ENCODE data around the gene SMG6.
A peak's percentile ranks its signal among the peaks of the same experiment; 100 is the strongest.

Gene SMG6

DNA sequence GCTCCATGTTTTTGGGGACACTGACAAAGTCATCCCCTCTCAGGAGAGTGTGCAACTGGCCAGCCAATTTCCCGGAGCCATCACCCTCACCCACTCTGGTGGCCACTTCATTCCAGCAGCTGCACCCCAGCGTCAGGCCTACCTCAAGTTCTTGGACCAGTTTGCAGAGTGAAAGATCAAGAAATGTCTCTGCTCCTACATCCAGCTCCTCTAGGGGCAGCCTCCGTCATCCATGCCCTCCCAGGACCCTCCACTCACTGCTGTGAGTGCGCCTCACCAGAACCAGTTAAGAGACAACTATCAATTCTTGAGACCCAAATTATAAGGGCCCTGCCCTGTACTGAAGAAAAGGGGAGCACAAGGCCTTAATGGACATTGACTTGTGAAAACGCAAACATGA, 260.7 kb downstream of the SMG6 start:
- H2AK5ac ChIP-seq (ENCODE audit: low read depth, low read length): no peak overlapping the region
- no peak overlapping the region for H3K27ac ChIP-seq (replicated peaks; ENCODE audit: low read length)
- no peak overlapping the region for H3K14ac ChIP-seq (ENCODE audit: low read length)
- H3K9me3 ChIP-seq (replicated peaks in 1 of 2; ENCODE audit: control insufficient read depth in 2 of 2, insufficient read depth in 1 of 2, low read depth in 1 of 2, low read length in 2 of 2): no peaks in the 10 kb centered on the region
- no peak overlapping the region for H4K91ac ChIP-seq (ENCODE audit: low read depth, low read length, poor library complexity)
- no peak overlapping the region for H2BK12ac ChIP-seq (ENCODE audit: low read length)
- H2AFZ ChIP-seq (ENCODE audit: low read length): no peak overlapping the region
- no peak overlapping the region for H2BK120ac ChIP-seq (ENCODE audit: low read depth, low read length)
- no peak overlapping the region for H3K4me2 ChIP-seq (ENCODE audit: insufficient read depth, low read length, poor library complexity, severe bottlenecking)
- H3K9ac ChIP-seq (ENCODE audit: low read depth, low read length, poor library complexity): no peak overlapping the region
- H3K18ac ChIP-seq (ENCODE audit: low read length): no peak overlapping the region
- H3K4me1 ChIP-seq (ENCODE audit: control insufficient read depth in 2 of 2, insufficient read depth in 1 of 2, low read depth in 1 of 2, low read length in 2 of 2): peaks cover 5 to 9% of the 10 kb centered on the region in 2 donors
- no peak for DNase-seq (ENCODE audit: low spot score)
- H3K36me3 ChIP-seq (replicated peaks in 1 of 2; ENCODE audit: control insufficient read depth in 2 of 2, insufficient read depth in 2 of 2, low read length in 2 of 2): peaks cover 12 to 27% of the 10 kb centered on the region in 2 donors
- H3K23ac ChIP-seq (ENCODE audit: low read depth, low read length, poor library complexity): no peak overlapping the region
- peak overlapping the region in 1 of 2 donors; percentile 80 for H3K4me3 ChIP-seq (ENCODE audit: low read length in 2 of 2)
- no peak overlapping the region for H3K4ac ChIP-seq (ENCODE audit: low read length)
- H2BK15ac ChIP-seq (ENCODE audit: low read length): no peak overlapping the region
- H3K79me1 ChIP-seq (ENCODE audit: low read depth, low read length): peaks cover 2% of the 10 kb centered on the region
- WGBS, 2 donors (ENCODE audit: extremely low coverage in 2 of 2, insufficient read length in 2 of 2, insufficient replicate concordance in 1 of 2): no CpG with 5 or more reads among the region's 5 CpGs
- no peak overlapping the region for H2BK5ac ChIP-seq (ENCODE audit: low read length)
- H4K8ac ChIP-seq (ENCODE audit: low read depth, low read length): no peak overlapping the region
- H3K27me3 ChIP-seq (ENCODE audit: control insufficient read depth in 3 of 3, insufficient read depth in 3 of 3, low read depth in 1 of 3, low read length in 3 of 3): peaks cover 0 to under 1% (median 0%) of the 10 kb centered on the region in 3 experiments

DNA sequence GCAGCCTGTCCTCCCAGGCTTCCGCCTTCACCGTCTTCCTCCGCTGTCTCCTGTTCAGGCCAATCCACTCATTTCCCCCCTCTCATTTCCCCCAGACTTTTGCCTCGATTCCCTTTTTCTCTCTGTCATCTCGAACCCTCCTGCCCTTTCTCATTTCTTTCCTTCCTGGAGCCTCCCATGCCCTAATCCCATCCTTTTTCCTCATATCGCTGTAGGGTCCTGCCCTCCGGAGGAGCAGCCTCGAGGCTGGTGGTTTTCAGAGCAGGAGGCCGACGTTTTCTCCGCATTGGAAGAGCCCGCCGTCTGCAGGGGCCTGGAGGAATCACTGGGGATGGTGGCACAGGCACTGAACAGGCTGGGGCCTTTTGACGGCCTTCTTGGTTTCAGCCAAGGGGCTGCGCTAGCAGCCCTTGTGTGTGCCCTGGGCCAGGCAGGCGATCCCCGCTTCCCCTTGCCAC, 261.2 kb downstream of the SMG6 start:
- Histone ChIP-seq H4K91ac (ENCODE audit: low read depth, low read length, poor library complexity) (no peak overlapping the region), H3K23ac (ENCODE audit: low read depth, low read length, poor library complexity) (no peak overlapping the region), H2BK15ac (ENCODE audit: low read length) (no peak overlapping the region), H2BK120ac (ENCODE audit: low read depth, low read length) (no peak overlapping the region), H3K4me2 (ENCODE audit: insufficient read depth, low read length, poor library complexity, severe bottlenecking) (peak overlapping the region; percentile 65), H3K18ac (ENCODE audit: low read length) (no peak overlapping the region), H3K9ac (ENCODE audit: low read depth, low read length, poor library complexity) (peak overlapping the region; percentile 88), H3K4me3 (ENCODE audit: low read length in 2 of 2) (peak overlapping the region; percentile 80 to 82), H2AFZ (ENCODE audit: low read length) (peak overlapping the region; percentile 96), H3K36me3 (replicated peaks in 1 of 2; ENCODE audit: control insufficient read depth in 2 of 2, insufficient read depth in 2 of 2, low read length in 2 of 2) (peaks cover 16 to 30% of the 10 kb centered on the region in 2 donors), H2BK12ac (ENCODE audit: low read length) (no peak overlapping the region), H2AK5ac (ENCODE audit: low read depth, low read length) (no peak overlapping the region), H3K4me1 (ENCODE audit: control insufficient read depth in 2 of 2, insufficient read depth in 1 of 2, low read depth in 1 of 2, low read length in 2 of 2) (peaks cover 5 to 9% of the 10 kb centered on the region in 2 donors), H3K4ac (ENCODE audit: low read length) (no peak overlapping the region), H4K8ac (ENCODE audit: low read depth, low read length) (no peak overlapping the region), H2BK5ac (ENCODE audit: low read length) (peak overlapping the region; percentile 98), H3K27ac (replicated peaks; ENCODE audit: low read length) (peak overlapping the region; percentile 63), H3K27me3 (ENCODE audit: control insufficient read depth in 3 of 3, insufficient read depth in 3 of 3, low read depth in 1 of 3, low read length in 3 of 3) (no peaks in the 10 kb centered on the region), H3K14ac (ENCODE audit: low read length) (no peak overlapping the region), H3K79me1 (ENCODE audit: low read depth, low read length) (peaks cover 2% of the 10 kb centered on the region), H3K9me3 (replicated peaks in 1 of 2; ENCODE audit: control insufficient read depth in 2 of 2, insufficient read depth in 1 of 2, low read depth in 1 of 2, low read length in 2 of 2) (no peaks in the 10 kb centered on the region)
- no peak for DNase-seq (ENCODE audit: low spot score)
- no CpG with 5 or more reads among the region's 17 CpGs for WGBS, 2 donors (ENCODE audit: extremely low coverage in 2 of 2, insufficient read length in 2 of 2, insufficient replicate concordance in 1 of 2)

DNA sequence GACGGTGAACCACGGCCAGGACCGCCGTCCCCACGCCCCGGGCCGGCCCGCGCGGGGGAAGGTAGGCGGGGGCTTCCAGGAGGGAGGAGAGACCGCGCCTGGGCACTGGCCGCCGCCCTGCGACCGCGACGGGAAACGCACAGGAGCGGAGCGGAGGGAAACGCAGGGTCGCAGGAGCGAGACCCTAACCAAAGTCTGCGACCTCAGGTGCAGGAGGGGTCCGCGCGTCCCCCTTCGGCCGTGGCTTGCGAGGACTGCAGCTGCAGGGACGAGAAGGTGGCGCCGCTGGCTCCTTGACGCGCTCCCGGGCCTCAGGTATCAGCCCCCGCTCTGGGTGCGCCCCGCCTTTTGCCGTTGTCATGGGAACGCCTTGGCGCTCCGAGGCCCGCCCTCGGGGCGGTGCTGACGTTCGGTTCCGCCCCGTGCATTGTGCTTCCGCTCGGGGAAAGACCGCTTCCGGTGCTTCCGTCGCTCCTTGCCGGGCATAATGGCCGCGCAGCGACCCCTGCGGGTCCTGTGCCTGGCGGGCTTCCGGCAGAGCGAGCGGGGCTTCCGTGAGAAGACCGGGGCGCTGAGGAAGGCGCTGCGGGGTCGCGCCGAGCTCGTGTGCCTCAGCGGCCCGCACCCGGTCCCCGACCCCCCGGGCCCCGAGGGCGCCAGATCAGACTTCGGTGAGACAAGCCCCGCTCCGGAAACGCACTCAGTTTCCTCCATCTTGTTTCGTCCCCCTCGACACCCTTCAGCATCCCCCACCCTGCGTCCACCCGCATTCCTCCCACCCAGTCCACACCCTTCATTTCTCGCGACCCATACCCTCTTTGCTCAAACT, 261.8 kb downstream of the SMG6 start, which contains the start of gene OVCA2:
OVCA2 (plus strand) TSS at position 462 of the 829 bp plus-strand sequence; CDS start at position 488, 26 bp downstream.
- Histone ChIP-seq H3K4me2 (ENCODE audit: insufficient read depth, low read length, poor library complexity, severe bottlenecking) (peak within 1 kb of the TSS; percentile 85), H3K4ac (ENCODE audit: low read length) (no peak within 1 kb of the TSS), H2BK5ac (ENCODE audit: low read length) (peak within 1 kb of the TSS; percentile 98), H3K79me1 (ENCODE audit: low read depth, low read length) (peaks cover 2% of the 10 kb centered on the region), H2BK15ac (ENCODE audit: low read length) (peak within 1 kb of the TSS; percentile 97), H3K23ac (ENCODE audit: low read depth, low read length, poor library complexity) (peak within 1 kb of the TSS; percentile 95), H3K4me1 (ENCODE audit: control insufficient read depth in 2 of 2, insufficient read depth in 1 of 2, low read depth in 1 of 2, low read length in 2 of 2) (peaks cover 5 to 9% of the 10 kb centered on the region in 2 donors), H3K9ac (ENCODE audit: low read depth, low read length, poor library complexity) (peak within 1 kb of the TSS; percentile 91), H2BK120ac (ENCODE audit: low read depth, low read length) (peak within 1 kb of the TSS; percentile 4), H4K91ac (ENCODE audit: low read depth, low read length, poor library complexity) (peak within 1 kb of the TSS; percentile 19), H2AFZ (ENCODE audit: low read length) (peak within 1 kb of the TSS; percentile 96), H4K8ac (ENCODE audit: low read depth, low read length) (peak within 1 kb of the TSS; percentile 74), H3K4me3 (ENCODE audit: low read length in 2 of 2) (peak within 1 kb of the TSS; percentile 80 to 84), H2AK5ac (ENCODE audit: low read depth, low read length) (peak within 1 kb of the TSS; percentile 1), H3K14ac (ENCODE audit: low read length) (no peak within 1 kb of the TSS), H3K27ac (replicated peaks; ENCODE audit: low read length) (peak within 1 kb of the TSS; percentile 88), H3K9me3 (replicated peaks in 1 of 2; ENCODE audit: control insufficient read depth in 2 of 2, insufficient read depth in 1 of 2, low read depth in 1 of 2, low read length in 2 of 2) (no peaks in the 10 kb centered on the region), H3K36me3 (replicated peaks in 1 of 2; ENCODE audit: control insufficient read depth in 2 of 2, insufficient read depth in 2 of 2, low read length in 2 of 2) (peaks cover 16 to 36% of the 10 kb centered on the region in 2 donors), H3K18ac (ENCODE audit: low read length) (peak within 1 kb of the TSS; percentile 97), H2BK12ac (ENCODE audit: low read length) (peak within 1 kb of the TSS; percentile 69), H3K27me3 (ENCODE audit: control insufficient read depth in 3 of 3, insufficient read depth in 3 of 3, low read depth in 1 of 3, low read length in 3 of 3) (no peaks in the 10 kb centered on the region)
- WGBS, 2 donors (ENCODE audit: extremely low coverage in 2 of 2, insufficient read length in 2 of 2, insufficient replicate concordance in 1 of 2): no CpG with 5 or more reads among the region's 93 CpGs
- DNase-seq (ENCODE audit: low spot score): peak; percentile 96

DNA sequence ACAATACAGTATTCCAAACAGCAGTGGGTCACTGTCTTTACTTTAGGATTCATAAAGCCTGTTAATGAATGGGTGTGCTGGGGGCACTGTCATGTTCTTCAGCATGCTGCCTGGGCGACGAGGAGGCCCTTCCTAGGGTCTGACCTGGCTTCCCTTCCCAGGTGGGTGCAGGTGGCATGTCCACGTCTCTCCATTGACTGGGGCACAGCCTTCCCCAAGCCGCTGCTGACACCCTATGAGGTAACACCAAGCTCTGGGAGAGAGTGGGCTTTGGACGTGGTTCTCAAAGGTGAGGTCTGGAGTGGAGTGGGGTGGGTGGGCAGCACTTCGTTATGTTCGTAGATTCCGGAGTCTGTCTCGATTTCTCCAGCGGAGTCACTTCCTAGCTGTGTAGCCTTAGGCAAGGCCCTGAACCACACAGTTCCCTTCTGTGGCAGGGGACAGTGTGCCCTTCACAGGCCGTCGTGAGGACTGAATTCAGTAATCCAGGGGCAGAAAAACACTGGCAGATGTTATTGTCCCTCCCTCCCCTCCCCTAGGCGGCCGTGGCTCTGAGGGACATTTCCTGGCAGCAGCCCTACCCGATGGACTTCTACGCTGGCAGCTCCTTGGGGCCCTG, 262.5 kb downstream of the SMG6 start:
- no peak overlapping the region for H3K14ac ChIP-seq (ENCODE audit: low read length)
- peak overlapping the region; percentile 97 for H3K18ac ChIP-seq (ENCODE audit: low read length)
- peak overlapping the region; percentile 4 for H2BK120ac ChIP-seq (ENCODE audit: low read depth, low read length)
- no peak overlapping the region for H4K8ac ChIP-seq (ENCODE audit: low read depth, low read length)
- H3K23ac ChIP-seq (ENCODE audit: low read depth, low read length, poor library complexity): no peak overlapping the region
- H4K91ac ChIP-seq (ENCODE audit: low read depth, low read length, poor library complexity): peak overlapping the region; percentile 19
- peak overlapping the region; percentile 85 for H3K4me2 ChIP-seq (ENCODE audit: insufficient read depth, low read length, poor library complexity, severe bottlenecking)
- WGBS, 2 donors (ENCODE audit: extremely low coverage in 2 of 2, insufficient read length in 2 of 2, insufficient replicate concordance in 1 of 2): no CpG with 5 or more reads among the region's 16 CpGs
- peak overlapping the region; percentile 69 for H2BK12ac ChIP-seq (ENCODE audit: low read length)
- H3K36me3 ChIP-seq (replicated peaks in 1 of 2; ENCODE audit: control insufficient read depth in 2 of 2, insufficient read depth in 2 of 2, low read length in 2 of 2): peaks cover 21 to 43% of the 10 kb centered on the region in 2 donors
- H3K79me1 ChIP-seq (ENCODE audit: low read depth, low read length): peaks cover 2% of the 10 kb centered on the region
- peak overlapping the region; percentile 1 for H2AK5ac ChIP-seq (ENCODE audit: low read depth, low read length)
- peaks cover 5 to 9% of the 10 kb centered on the region in 2 donors for H3K4me1 ChIP-seq (ENCODE audit: control insufficient read depth in 2 of 2, insufficient read depth in 1 of 2, low read depth in 1 of 2, low read length in 2 of 2)
- H3K9ac ChIP-seq (ENCODE audit: low read depth, low read length, poor library complexity): peak overlapping the region; percentile 91
- no peak overlapping the region for H3K4ac ChIP-seq (ENCODE audit: low read length)
- peak overlapping the region; percentile 98 for H2BK5ac ChIP-seq (ENCODE audit: low read length)
- no peak for DNase-seq (ENCODE audit: low spot score)
- H2AFZ ChIP-seq (ENCODE audit: low read length): peak overlapping the region; percentile 96
- H3K27ac ChIP-seq (replicated peaks; ENCODE audit: low read length): peak overlapping the region; percentile 88
- H3K9me3 ChIP-seq (replicated peaks in 1 of 2; ENCODE audit: control insufficient read depth in 2 of 2, insufficient read depth in 1 of 2, low read depth in 1 of 2, low read length in 2 of 2): no peaks in the 10 kb centered on the region
- H3K27me3 ChIP-seq (ENCODE audit: control insufficient read depth in 3 of 3, insufficient read depth in 3 of 3, low read depth in 1 of 3, low read length in 3 of 3): no peaks in the 10 kb centered on the region
- H3K4me3 ChIP-seq (ENCODE audit: low read length in 2 of 2): peak overlapping the region; percentile 80 to 84
- peak overlapping the region; percentile 97 for H2BK15ac ChIP-seq (ENCODE audit: low read length)
